ENCODE data around the gene TRAPPC12.

DNA sequence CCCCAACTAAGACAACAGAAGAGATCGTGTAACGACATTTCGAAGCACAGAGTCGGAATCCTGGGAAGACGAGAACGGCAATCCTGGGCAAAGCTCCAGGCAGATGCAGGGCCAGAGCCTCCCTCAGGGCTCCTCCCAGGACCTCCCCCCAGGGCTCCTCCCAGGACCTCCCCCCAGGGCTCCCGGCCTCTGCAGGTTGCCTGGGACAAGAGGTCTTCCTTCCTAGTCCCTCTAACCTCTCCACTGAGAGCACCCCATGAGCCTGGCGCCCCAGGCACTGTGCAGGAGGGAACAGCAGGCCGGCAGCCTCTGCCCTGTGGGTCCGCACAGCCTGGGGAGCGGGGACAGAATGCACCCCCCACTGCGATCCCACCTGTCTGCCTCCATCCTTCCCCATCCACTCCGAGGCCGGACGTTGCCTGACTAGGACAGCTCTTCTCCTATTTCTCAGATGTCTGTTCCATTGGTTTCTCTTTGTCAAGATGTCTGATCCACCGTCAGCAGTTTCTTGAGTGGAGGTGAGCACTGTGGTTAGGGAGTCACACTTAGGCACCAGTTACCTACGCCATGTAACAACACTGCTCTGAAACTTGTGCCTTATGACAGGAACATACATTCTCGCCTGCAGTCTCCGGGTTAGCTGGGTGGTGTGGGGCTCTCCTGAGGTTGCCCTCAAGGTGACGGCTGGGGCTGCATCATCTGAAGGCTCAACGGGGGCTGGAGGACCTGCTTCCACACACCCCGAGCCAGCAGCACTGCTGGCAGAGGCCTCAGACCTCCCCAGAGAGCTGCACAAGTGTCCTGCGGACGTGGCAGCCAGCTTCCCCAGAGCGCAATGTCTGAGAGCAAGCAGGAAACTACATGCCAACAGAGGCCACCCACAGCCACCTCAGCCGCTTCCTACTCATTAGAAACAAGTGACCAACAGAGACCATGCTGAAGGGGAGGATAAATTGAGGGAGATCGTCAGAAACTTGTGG is 111.0 kb downstream of the TRAPPC12 start:
- TF ChIP-seq GATA3 (IDR thresholded peaks at IDR 0.05; ENCODE audit: low read depth, low read length) (no peak), GATA2 (IDR thresholded peaks at IDR 0.05; ENCODE audit: low read depth, low read length) (no peak)

Data from SH-SY5Y (cell line).